Thyroid gland (tissue), 4 donors: ENCODE measurements around the gene OR6C2.
"Not testable (repeated sequence)": the region's sequence is repeated elsewhere in the genome, so short reads cannot be mapped to it uniquely, and the experiment has no call there.

Experiments used
- CTCF ChIP-seq, 6 experiments: fragments of 200-600 bp in 3 of 6; fragments of 450-650 bp in 3 of 6; sonication (generic) in 3 of 6; IDR thresholded peaks; one replicate each; pipeline ENCODE4 v1.5.1; 2016 to 2019; ENCODE audit warnings: antibody characterized with exemption in 6 of 6, mild to moderate bottlenecking in 2 of 6, inconsistent platforms in 1 of 6, moderate library complexity in 1 of 6
- POLR2A ChIP-seq, 2 donors: fragments of 450-650 bp; IDR thresholded peaks; one replicate each; pipeline ENCODE4 v1.6.1; 2017; ENCODE audit warnings: antibody characterized with exemption in 2 of 2, mild to moderate bottlenecking in 2 of 2, moderate library complexity in 1 of 2

GRCh38 chr12:55414889-55415288, 29.0 kb upstream of the OR6C2 start:
- not testable (repeated sequence) for TF ChIP-seq POLR2A, CTCF (IDR thresholded peaks at IDR 0.05)
